Trophoblast cell (in vitro differentiated cells and primary cell): ENCODE results near the gene AQP6.

Source experiments
- DNase-seq, 2 donors: peaks; one replicate each; pipeline ENCODE4 v3.0.0-alpha.2; 2016
- H2AFZ ChIP-seq: 2 replicates; pipeline ENCODE4 v1.6.1; 2013; ENCODE audit warnings: low read length, moderate library complexity, mild to moderate bottlenecking; ENCODE audit not compliant: insufficient read depth, poor library complexity
- H2AK5ac ChIP-seq: 2 replicates; pipeline ENCODE4 v1.6.1; 2013; ENCODE audit warnings: mild to moderate bottlenecking, low read length
- H2BK120ac ChIP-seq: 2 replicates; pipeline ENCODE4 v1.6.1; 2013; ENCODE audit warnings: low read length, mild to moderate bottlenecking, moderate library complexity; ENCODE audit not compliant: insufficient read depth, poor library complexity
- H2BK12ac ChIP-seq: 2 replicates; pipeline ENCODE4 v1.6.1; 2013; ENCODE audit warnings: mild to moderate bottlenecking, low read length, moderate library complexity
- H2BK5ac ChIP-seq: 2 replicates; pipeline ENCODE4 v1.6.1; 2013; ENCODE audit warnings: low read length, low read depth, moderate library complexity, mild to moderate bottlenecking; ENCODE audit not compliant: poor library complexity
- H3K14ac ChIP-seq: 2 replicates; pipeline ENCODE4 v1.6.1; 2013; ENCODE audit warnings: mild to moderate bottlenecking, low read length
- H3K18ac ChIP-seq: 2 replicates; pipeline ENCODE4 v1.6.1; 2013; ENCODE audit warnings: mild to moderate bottlenecking, low read length
- H3K23ac ChIP-seq: 2 replicates; pipeline ENCODE4 v1.6.1; 2013; ENCODE audit warnings: low read length
- H3K27ac ChIP-seq: 2 replicates; pipeline ENCODE4 v1.5.1; 2013; ENCODE audit warnings: low read depth, mild to moderate bottlenecking, inconsistent platforms, low read length, moderate library complexity
- H3K27me3 ChIP-seq: 2 replicates; pipeline ENCODE4 v1.6.1; 2013; ENCODE audit warnings: inconsistent platforms, mild to moderate bottlenecking, low read length, moderate library complexity; ENCODE audit not compliant: insufficient read depth
- H3K36me3 ChIP-seq, 2 experiments: 1 replicate in 1 of 2; 2 replicates in 1 of 2; pipeline ENCODE4 v1.6.1; 2013; ENCODE audit warnings: low read length in 2 of 2, mild to moderate bottlenecking in 2 of 2, moderate library complexity in 1 of 2; ENCODE audit not compliant: insufficient read depth in 2 of 2, control insufficient read depth in 1 of 2
- H3K4ac ChIP-seq: 2 replicates; pipeline ENCODE4 v1.6.1; 2013; ENCODE audit warnings: low read depth, mild to moderate bottlenecking, low read length, moderate library complexity
- H3K4me1 ChIP-seq, 2 experiments: 1 replicate in 1 of 2; 2 replicates in 1 of 2; pipeline ENCODE4 v1.6.1; 2013; ENCODE audit warnings: low read length in 2 of 2, mild to moderate bottlenecking in 2 of 2, moderate library complexity in 1 of 2; ENCODE audit not compliant: insufficient read depth in 2 of 2, control insufficient read depth in 1 of 2
- H3K4me2 ChIP-seq: 2 replicates; pipeline ENCODE4 v1.6.1; 2013; ENCODE audit warnings: inconsistent platforms, mild to moderate bottlenecking, low read length, moderate library complexity
- H3K4me3 ChIP-seq: 2 replicates; pipeline ENCODE4 v1.5.1; 2013; ENCODE audit warnings: mild to moderate bottlenecking, low read depth, low read length, inconsistent platforms
- H3K79me1 ChIP-seq: one replicate; pipeline ENCODE4 v1.6.1; 2013; ENCODE audit warnings: low read length
- H3K79me2 ChIP-seq: 2 replicates; pipeline ENCODE4 v1.6.1; 2013; ENCODE audit warnings: low read length, mild to moderate bottlenecking; ENCODE audit not compliant: control insufficient read depth, insufficient read depth, poor library complexity
- H3K9ac ChIP-seq: 2 replicates; pipeline ENCODE4 v1.6.1; 2013; ENCODE audit warnings: mild to moderate bottlenecking, low read length
- H3K9me3 ChIP-seq: 2 replicates; pipeline ENCODE4 v1.6.1; 2013; ENCODE audit warnings: low read depth, mild to moderate bottlenecking, control low read depth, inconsistent platforms, low read length; ENCODE audit not compliant: insufficient read depth
- H4K12ac ChIP-seq: 2 replicates; pipeline ENCODE4 v1.6.1; 2013; ENCODE audit warnings: low read depth, mild to moderate bottlenecking, low read length, moderate library complexity
- H4K8ac ChIP-seq: 2 replicates; pipeline ENCODE4 v1.6.1; 2013; ENCODE audit warnings: low read depth, mild to moderate bottlenecking, low read length, moderate library complexity
- H4K91ac ChIP-seq: one replicate; pipeline ENCODE4 v1.6.1; 2013; ENCODE audit warnings: low read depth, mild to moderate bottlenecking, low read length, moderate library complexity
- WGBS: extraction: QIAGEN DNeasy Blood & Tissue Kit; methylation state at CpG from one replicate; pipeline ENCODE4 v1.1.7; 2013; ENCODE audit warnings: missing lambda C conversion rate; ENCODE audit not compliant: insufficient read length, insufficient coverage; ENCODE audit errors: extremely low coverage; 5-methylcytosine and 5-hydroxymethylcytosine counted together

Gene AQP6

DNA sequence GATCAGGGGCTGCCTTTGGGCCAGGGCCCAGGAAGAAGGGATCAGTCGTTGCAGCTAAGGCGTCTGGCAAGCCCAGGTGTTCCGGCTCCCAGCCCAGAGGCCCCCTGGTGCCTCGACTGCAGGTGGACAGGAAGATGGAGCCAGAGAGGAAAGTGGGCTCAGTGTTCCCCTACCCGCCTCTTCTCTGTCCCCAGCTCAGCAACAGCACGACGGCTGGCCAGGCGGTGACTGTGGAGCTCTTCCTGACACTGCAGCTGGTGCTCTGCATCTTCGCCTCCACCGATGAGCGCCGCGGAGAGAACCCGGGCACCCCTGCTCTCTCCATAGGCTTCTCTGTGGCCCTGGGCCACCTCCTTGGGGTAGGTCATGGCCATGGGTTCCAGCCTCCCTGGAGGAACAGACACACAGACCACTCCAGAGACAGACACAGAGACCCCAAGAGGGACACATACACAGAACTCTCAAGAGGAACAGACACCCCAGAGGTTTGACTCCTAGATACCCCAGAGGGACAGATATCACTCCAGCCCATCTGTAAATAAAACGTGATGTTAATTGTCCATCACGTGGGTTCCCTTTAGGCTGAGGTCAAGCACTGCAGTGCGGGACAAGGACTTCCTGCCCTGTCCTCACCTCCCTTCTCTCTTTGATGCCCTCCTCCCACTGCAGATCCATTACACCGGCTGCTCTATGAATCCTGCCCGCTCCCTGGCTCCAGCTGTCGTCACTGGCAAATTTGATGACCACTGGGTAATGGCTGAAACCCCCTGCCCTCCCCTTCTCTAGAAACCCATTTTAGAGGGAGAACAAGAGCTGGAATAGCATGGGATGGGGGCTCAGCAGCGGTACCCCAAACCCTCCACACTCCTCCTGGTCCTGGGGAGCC lies 18.5 kb upstream of the AQP6 start:
- Histone ChIP-seq H4K8ac (no peak overlapping the region), H3K36me3 (no peaks in the 10 kb centered on the region), H3K14ac (no peak overlapping the region), H2BK12ac (no peak overlapping the region), H3K79me1 (no peaks in the 10 kb centered on the region), H3K27me3 (peaks cover 33% of the 10 kb centered on the region), H2BK120ac (no peak overlapping the region), H2AK5ac (no peak overlapping the region), H3K23ac (no peak overlapping the region), H3K4me3 (peak overlapping the region; percentile 3), H4K91ac (no peak overlapping the region), H3K9ac (no peak overlapping the region), H3K18ac (no peak overlapping the region), H3K79me2 (no peaks in the 10 kb centered on the region), H3K27ac (no peak overlapping the region), H3K9me3 (peaks cover 2% of the 10 kb centered on the region), H3K4ac (no peak overlapping the region), H2AFZ (no peak overlapping the region), H3K4me1 (no peaks in the 10 kb centered on the region), H4K12ac (no peak overlapping the region), H3K4me2 (no peak overlapping the region), H2BK5ac (no peak overlapping the region)
- WGBS = no CpG with 5 or more reads among the region's 21 CpGs
- DNase-seq = no peak

DNA sequence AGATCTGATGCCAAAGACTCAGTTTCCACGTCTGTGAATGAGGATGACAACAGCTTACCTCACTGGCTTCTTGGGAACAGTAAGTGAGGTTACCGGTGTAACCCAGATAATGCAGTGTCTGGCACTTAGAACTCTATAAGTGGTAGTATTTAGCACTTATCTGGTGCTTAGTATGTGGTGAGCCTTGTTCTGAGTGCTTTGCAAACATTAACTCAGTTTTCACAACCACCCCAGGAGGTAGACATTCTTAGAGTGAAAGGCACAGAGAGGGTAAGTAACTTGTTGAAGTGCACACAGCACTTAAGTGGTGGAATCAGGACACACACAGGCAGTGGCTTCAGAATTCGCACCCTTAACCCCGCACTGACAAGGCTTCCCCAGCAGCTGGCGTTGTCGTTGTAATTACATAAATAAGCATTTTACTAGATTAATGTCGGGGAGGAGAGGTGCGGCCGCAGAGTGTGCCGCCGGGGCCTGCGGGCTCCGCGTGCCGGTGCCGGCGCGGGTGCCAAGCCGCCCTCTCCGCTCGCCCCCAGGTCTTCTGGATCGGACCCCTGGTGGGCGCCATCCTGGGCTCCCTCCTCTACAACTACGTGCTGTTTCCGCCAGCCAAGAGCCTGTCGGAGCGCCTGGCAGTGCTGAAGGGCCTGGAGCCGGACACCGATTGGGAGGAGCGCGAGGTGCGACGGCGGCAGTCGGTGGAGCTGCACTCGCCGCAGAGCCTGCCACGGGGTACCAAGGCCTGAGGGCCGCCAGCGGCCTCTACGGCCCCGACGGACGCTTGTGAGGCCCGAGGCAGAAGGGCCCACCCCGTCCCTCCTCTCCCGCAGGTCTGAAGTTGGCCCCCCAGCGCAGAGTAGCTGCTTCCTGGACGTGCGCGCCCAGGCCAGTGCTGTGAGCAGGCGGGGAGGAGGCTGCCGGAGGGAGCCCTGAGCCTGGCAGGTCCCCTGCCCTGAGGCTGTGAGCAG lies 17.6 kb upstream of the AQP6 start:
- H3K4me2 ChIP-seq = no peak overlapping the region
- no peaks in the 10 kb centered on the region for H3K4me1 ChIP-seq
- H2AFZ ChIP-seq = no peak overlapping the region
- H2BK5ac ChIP-seq = no peak overlapping the region
- H3K18ac ChIP-seq = no peak overlapping the region
- H2BK120ac ChIP-seq = no peak overlapping the region
- H3K14ac ChIP-seq = no peak overlapping the region
- peaks cover 41% of the 10 kb centered on the region for H3K27me3 ChIP-seq
- H4K8ac ChIP-seq = no peak overlapping the region
- peaks cover 2% of the 10 kb centered on the region for H3K9me3 ChIP-seq
- no peak overlapping the region for H3K4me3 ChIP-seq
- no peak overlapping the region for H2AK5ac ChIP-seq
- H4K12ac ChIP-seq = no peak overlapping the region
- WGBS = no CpG with 5 or more reads among the region's 53 CpGs
- no peaks in the 10 kb centered on the region for H3K79me1 ChIP-seq
- no peaks in the 10 kb centered on the region for H3K79me2 ChIP-seq
- H2BK12ac ChIP-seq = no peak overlapping the region
- H3K36me3 ChIP-seq = no peaks in the 10 kb centered on the region
- H3K9ac ChIP-seq = no peak overlapping the region
- no peak overlapping the region for H3K4ac ChIP-seq
- no peak overlapping the region for H3K27ac ChIP-seq
- H4K91ac ChIP-seq = no peak overlapping the region
- no peak for DNase-seq
- H3K23ac ChIP-seq = no peak overlapping the region

DNA sequence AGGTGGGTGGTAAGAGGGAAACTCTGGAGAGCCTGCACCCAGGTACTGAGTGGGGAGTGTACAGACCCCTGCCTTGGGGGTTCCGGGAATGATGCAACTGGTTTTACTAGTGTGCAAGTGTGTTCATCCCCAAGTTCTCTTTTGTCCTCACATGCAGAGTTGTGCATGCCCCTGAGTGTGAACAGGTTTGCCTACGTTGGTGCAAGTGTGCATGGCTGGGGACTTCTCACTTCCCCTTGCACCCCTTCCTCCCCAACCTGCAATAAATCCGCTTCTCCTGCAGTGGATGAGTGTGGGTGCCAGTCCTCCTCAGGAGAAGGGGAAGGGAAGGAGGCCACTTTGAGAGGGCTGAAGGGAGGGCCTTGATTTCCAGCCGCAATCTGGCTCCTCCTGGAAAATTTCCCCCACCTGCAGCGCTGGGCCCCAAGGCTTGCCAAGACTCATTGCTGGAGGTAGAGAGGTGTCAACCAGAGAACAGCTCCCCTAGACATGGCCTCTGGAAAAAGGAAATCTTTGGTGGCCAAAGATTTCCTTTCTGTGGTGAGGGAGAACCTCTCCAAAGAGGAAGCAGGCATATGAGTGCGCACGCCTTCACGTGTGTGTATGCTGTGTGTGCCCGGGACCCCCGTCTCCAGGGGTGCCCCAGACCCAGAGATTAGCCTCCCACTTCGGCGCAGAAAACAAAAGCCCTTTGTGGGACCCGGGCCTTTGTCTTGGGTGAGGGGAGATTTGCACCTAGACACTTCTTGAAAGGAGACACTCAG lies 16.7 kb upstream of the AQP6 start:
- no peak for DNase-seq
- Histone ChIP-seq H2BK12ac (no peak overlapping the region), H2BK5ac (no peak overlapping the region), H4K12ac (no peak overlapping the region), H3K18ac (no peak overlapping the region), H2AK5ac (no peak overlapping the region), H3K79me1 (no peaks in the 10 kb centered on the region), H3K23ac (no peak overlapping the region), H3K4me3 (no peak overlapping the region), H3K9ac (no peak overlapping the region), H3K27me3 (peaks cover 51% of the 10 kb centered on the region), H3K4me2 (no peak overlapping the region), H3K4me1 (no peaks in the 10 kb centered on the region), H2AFZ (no peak overlapping the region), H2BK120ac (no peak overlapping the region), H3K79me2 (no peaks in the 10 kb centered on the region), H3K36me3 (no peaks in the 10 kb centered on the region), H3K14ac (no peak overlapping the region), H4K8ac (no peak overlapping the region), H3K9me3 (peaks cover 2% of the 10 kb centered on the region), H4K91ac (no peak overlapping the region), H3K27ac (no peak overlapping the region), H3K4ac (no peak overlapping the region)
- WGBS = no CpG with 5 or more reads among the region's 13 CpGs
